ENCODE data around the gene FBXO21.
"Not testable (repeated sequence)": the region's sequence is repeated elsewhere in the genome, so short reads cannot be mapped to it uniquely, and the experiment has no call there.

FBXO21 gene

GRCh38 chr12:117134721-117135120, 55.5 kb downstream of the FBXO21 start:
- no peak for DNase-seq (ENCODE audit: low read depth)

- DNase-seq (ENCODE audit: low read depth), result peak; percentile 45
Observed at GRCh38 chr12:117134059-117134458, 56.2 kb downstream of the FBXO21 start.

- DNase-seq (ENCODE audit: low read depth), result no peak
Observed at GRCh38 chr12:117130801-117131200, 59.5 kb downstream of the FBXO21 start.

- DNase-seq (ENCODE audit: low read depth), result no peak
Observed at GRCh38 chr12:117129391-117129790, 60.9 kb downstream of the FBXO21 start.

GRCh38 chr12:117127933-117128823, 62.1 kb downstream of the FBXO21 start:
- no peak for DNase-seq (ENCODE audit: low read depth)

- no peak for DNase-seq (ENCODE audit: low read depth)
Observed at GRCh38 chr12:117126335-117126734, 63.9 kb downstream of the FBXO21 start.

- no peak for DNase-seq (ENCODE audit: low read depth)
Observed at GRCh38 chr12:117125767-117126166, 64.5 kb downstream of the FBXO21 start.

GRCh38 chr12:117125272-117125613, 65.0 kb downstream of the FBXO21 start:
- DNase-seq (ENCODE audit: low read depth), result no peak

- DNase-seq (ENCODE audit: low read depth), result no peak
Observed at GRCh38 chr12:117124421-117125271, 65.6 kb downstream of the FBXO21 start.

- no peak for DNase-seq (ENCODE audit: low read depth)
Observed at GRCh38 chr12:117121441-117121840, 68.8 kb downstream of the FBXO21 start.

GRCh38 chr12:117120787-117121186, 69.5 kb downstream of the FBXO21 start:
- DNase-seq (ENCODE audit: low read depth), result no peak

GRCh38 chr12:117119592-117120198, 70.6 kb downstream of the FBXO21 start:
- DNase-seq (ENCODE audit: low read depth), result no peak

GRCh38 chr12:117118838-117119591, 71.3 kb downstream of the FBXO21 start:
- DNase-seq (ENCODE audit: low read depth), result no peak

GRCh38 chr12:117114784-117115183, 75.5 kb downstream of the FBXO21 start:
- no peak for DNase-seq (ENCODE audit: low read depth)

GRCh38 chr12:117113231-117113630, 77.0 kb downstream of the FBXO21 start:
- no peak for DNase-seq (ENCODE audit: low read depth)

- DNase-seq (ENCODE audit: low read depth), result no peak
Observed at GRCh38 chr12:117111821-117112595, 78.3 kb downstream of the FBXO21 start.

- no peak for DNase-seq (ENCODE audit: low read depth)
Observed at GRCh38 chr12:117111386-117111785, 78.9 kb downstream of the FBXO21 start.

GRCh38 chr12:117109943-117110635, 80.2 kb downstream of the FBXO21 start:
- DNase-seq (ENCODE audit: low read depth), result no peak

GRCh38 chr12:117105902-117106301, 84.4 kb downstream of the FBXO21 start:
- DNase-seq (ENCODE audit: low read depth), result no peak

- not testable (repeated sequence) for DNase-seq (ENCODE audit: low read depth)
Observed at GRCh38 chr12:117104003-117104402, 86.3 kb downstream of the FBXO21 start.

- DNase-seq (ENCODE audit: low read depth), result no peak
Observed at GRCh38 chr12:117102800-117103181, 87.5 kb downstream of the FBXO21 start.

Measured in fibroblast of gingiva (primary cell).